ENCODE data around the gene LORICRIN. TPM values are rescaled to one million over a fixed set of nuclear protein-coding genes. Genes with fewer than 3 reads are reported as not detected.

Gene LORICRIN
- total RNA-seq, 4 donors from 2014 or later: not detected

DNA sequence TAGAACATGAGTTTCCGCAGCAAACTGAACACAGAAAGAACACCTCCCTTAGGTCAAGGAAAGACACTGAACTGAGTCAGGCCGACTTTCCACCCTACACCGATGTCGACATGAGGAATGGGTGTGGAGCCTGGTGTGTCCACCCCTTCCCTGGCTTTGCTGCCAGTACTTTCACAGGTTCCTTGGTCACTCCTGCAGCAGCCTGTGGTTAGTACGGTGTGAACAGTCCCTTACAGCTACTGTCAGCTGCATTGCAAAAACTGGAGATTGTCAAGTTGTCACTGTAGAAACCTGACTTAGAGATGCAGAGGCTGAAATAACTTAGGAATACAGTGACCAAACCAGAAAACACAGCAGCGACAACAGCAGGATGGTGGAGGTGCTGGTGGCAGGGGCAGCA lies 46.2 kb downstream of the LORICRIN start:
- Histone ChIP-seq H3K4me1 (no peaks in the 10 kb centered on the region), H3K9me3 (no peaks in the 10 kb centered on the region), H3K27ac (replicated peaks in 1 of 4) (no peak overlapping the region), H3K27me3 (peaks cover 0 to 24% (median 0%) of the 10 kb centered on the region in 4 donors), H3K36me3 (no peaks in the 10 kb centered on the region), H3K4me3 (no peak overlapping the region)
- intact Hi-C loops (cut with DNase I): no loop called here
- DNase-seq (ENCODE audit: extremely low spot score): peak; percentile 72
- 81% methylated on average over 6 of the region's 6 CpGs for WGBS
- no peak for TF ChIP-seq EP300 (IDR thresholded peaks at IDR 0.05)
- no peak for TF ChIP-seq POLR2A (IDR thresholded peaks at IDR 0.05; ENCODE audit: low read depth)
- TF ChIP-seq, protein P1, sequence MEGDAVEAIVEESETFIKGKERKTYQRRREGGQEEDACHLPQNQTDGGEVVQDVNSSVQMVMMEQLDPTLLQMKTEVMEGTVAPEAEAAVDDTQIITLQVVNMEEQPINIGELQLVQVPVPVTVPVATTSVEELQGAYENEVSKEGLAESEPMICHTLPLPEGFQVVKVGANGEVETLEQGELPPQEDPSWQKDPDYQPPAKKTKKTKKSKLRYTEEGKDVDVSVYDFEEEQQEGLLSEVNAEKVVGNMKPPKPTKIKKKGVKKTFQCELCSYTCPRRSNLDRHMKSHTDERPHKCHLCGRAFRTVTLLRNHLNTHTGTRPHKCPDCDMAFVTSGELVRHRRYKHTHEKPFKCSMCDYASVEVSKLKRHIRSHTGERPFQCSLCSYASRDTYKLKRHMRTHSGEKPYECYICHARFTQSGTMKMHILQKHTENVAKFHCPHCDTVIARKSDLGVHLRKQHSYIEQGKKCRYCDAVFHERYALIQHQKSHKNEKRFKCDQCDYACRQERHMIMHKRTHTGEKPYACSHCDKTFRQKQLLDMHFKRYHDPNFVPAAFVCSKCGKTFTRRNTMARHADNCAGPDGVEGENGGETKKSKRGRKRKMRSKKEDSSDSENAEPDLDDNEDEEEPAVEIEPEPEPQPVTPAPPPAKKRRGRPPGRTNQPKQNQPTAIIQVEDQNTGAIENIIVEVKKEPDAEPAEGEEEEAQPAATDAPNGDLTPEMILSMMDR (IDR thresholded peaks at IDR 0.05): no peak
- TF ChIP-seq POLR2AphosphoS5 (IDR thresholded peaks at IDR 0.05): no peak

DNA sequence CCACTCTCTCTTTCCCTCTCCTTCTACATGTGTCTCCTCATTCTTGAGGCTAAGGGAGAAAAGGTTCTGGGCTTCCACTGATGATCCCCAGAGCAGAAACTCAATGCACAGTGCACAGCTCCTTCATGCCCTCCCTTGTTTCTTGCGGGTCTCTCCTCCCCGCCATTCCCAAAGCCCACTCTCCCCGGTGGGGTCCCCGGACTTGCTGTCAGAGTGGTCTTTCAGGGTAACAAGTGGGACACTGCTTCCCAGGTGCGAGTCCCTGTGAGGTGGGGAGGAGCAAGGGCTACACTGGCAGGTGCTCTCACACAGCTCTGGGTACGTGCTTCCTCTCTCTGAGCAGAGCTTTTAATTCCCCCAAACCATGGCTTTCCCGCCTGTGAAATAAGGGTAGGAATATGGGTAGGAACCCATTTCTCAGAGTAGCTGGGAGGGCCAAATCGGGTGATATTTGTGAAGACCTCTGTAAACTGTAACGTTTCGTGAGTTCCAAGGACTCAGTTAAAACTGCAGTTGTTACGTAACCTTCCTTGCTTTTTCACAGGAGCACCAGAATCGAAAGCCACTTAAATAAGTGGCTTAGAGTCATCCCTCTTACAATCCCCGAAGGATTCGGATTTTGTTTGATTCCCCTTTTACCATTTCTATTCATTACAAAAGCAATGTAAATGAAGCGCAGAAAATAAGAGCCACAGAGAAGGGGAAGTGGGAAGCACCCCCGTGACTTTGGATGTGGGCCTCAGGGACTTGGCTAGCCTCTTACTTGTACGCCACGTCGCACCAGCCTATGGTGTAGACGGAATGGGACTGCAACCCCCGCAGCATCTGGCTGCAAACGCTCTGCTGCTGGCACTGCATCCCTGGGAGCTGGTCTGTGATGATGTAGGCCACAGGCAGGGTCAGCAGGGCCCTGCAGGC lies 47.1 kb downstream of the LORICRIN start:
- no peaks in the 10 kb centered on the region for H3K4me1 ChIP-seq
- no peak for TF ChIP-seq POLR2A (IDR thresholded peaks at IDR 0.05; ENCODE audit: low read depth)
- no peak for TF ChIP-seq POLR2AphosphoS5 (IDR thresholded peaks at IDR 0.05)
- TF ChIP-seq, protein P1 (IDR thresholded peaks at IDR 0.05): no peak
- no peak for TF ChIP-seq EP300 (IDR thresholded peaks at IDR 0.05)
- no peaks in the 10 kb centered on the region for H3K36me3 ChIP-seq
- H3K27ac ChIP-seq (replicated peaks in 1 of 4): no peak overlapping the region
- DNase-seq (ENCODE audit: extremely low spot score): peak; percentile 85
- no peaks in the 10 kb centered on the region for H3K9me3 ChIP-seq
- WGBS: 76% methylated on average over 20 of the region's 22 CpGs
- intact Hi-C loops (cut with DNase I): no loop called here
- no peak overlapping the region for H3K4me3 ChIP-seq
- peaks cover 0 to 24% (median 0%) of the 10 kb centered on the region in 4 donors for H3K27me3 ChIP-seq

DNA sequence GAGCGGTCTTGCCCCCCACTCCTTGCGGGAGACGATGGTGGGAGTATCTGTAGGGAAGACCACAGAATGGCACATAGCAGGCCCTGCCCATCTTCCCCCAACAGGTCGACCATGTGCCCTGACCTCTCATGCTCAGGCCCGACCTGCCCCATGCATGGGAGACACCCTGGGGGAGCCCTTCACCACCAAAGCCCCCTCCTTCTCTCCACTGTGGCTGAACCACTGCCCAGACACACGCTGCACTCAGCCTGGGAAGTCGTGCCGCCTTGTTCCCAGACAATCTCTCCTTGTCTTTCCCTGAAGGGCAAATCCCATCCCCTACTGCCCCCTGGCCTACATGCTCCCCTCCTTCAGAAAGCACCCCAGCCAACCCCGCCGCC lies 47.7 kb downstream of the LORICRIN start:
- Histone ChIP-seq H3K4me3 (no peak overlapping the region), H3K36me3 (no peaks in the 10 kb centered on the region), H3K27me3 (peaks cover 0 to 24% (median 0%) of the 10 kb centered on the region in 4 donors), H3K9me3 (no peaks in the 10 kb centered on the region), H3K4me1 (no peaks in the 10 kb centered on the region), H3K27ac (replicated peaks in 1 of 4) (no peak overlapping the region)
- intact Hi-C loops (cut with DNase I): no loop called here
- 90% methylated on average over 8 of the region's 10 CpGs for WGBS
- TF ChIP-seq POLR2A (IDR thresholded peaks at IDR 0.05; ENCODE audit: low read depth) (no peak), POLR2AphosphoS5 (IDR thresholded peaks at IDR 0.05) (no peak)
- no peak for DNase-seq (ENCODE audit: extremely low spot score)

DNA sequence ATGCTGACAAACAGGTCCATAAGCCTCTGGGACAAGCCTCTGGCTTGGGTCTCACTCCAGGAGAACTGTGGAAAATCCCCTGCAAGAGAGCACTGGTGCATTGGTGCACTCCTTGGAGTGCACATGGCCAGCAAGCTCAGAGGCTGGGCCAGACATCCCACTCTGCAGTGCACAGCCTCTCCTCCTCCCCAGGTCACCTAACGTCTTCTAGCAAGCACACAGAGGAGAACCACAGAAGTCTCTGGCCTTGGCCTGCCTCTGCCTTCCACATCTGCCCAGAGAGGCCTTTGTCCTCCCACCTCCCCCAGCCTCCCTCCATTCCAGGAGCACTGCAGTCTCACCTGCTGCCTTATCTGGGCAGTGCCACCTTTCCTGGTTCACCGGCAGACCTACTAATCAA lies 49.1 kb downstream of the LORICRIN start:
- TF ChIP-seq, protein P1 (IDR thresholded peaks at IDR 0.05): no peak
- no peak for TF ChIP-seq POLR2AphosphoS5 (IDR thresholded peaks at IDR 0.05)
- TF ChIP-seq EP300 (IDR thresholded peaks at IDR 0.05): no peak
- TF ChIP-seq POLR2A (IDR thresholded peaks at IDR 0.05; ENCODE audit: low read depth): no peak
- Histone ChIP-seq H3K4me3 (no peak overlapping the region), H3K9me3 (no peaks in the 10 kb centered on the region), H3K36me3 (no peaks in the 10 kb centered on the region), H3K27ac (replicated peaks in 1 of 4) (no peak overlapping the region), H3K4me1 (no peaks in the 10 kb centered on the region), H3K27me3 (peaks cover 0 to 29% (median 0%) of the 10 kb centered on the region in 4 donors)
- DNase-seq (ENCODE audit: extremely low spot score): peak; percentile 62
- intact Hi-C loops (cut with DNase I): no loop called here
- 62% methylated on average over 2 of the region's 2 CpGs for WGBS

DNA sequence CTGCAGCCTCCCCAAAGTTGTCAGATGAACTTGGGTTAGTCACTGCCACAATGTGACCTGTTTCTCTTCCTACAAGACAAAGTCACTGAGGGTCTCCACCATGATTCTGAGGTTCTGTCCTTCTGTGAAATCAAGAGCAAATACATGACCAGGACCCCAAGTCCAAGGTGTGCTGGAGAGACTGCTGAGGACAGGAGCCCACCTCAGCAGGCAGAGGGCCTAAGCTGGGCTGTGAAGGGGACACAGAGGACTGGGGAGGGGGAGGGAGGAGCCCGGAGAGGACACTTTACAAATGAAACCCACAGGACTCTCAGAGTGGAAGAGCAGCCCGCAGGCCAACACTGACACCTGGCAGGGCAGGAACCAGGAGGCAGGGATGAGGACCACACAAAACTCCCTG lies 50.0 kb downstream of the LORICRIN start:
- Histone ChIP-seq H3K27me3 (peaks cover 0 to 29% (median 0%) of the 10 kb centered on the region in 4 donors), H3K27ac (replicated peaks in 1 of 4) (no peak overlapping the region), H3K4me3 (no peak overlapping the region), H3K9me3 (peaks cover 0 to 3% (median 0%) of the 10 kb centered on the region in 4 donors), H3K4me1 (no peaks in the 10 kb centered on the region), H3K36me3 (no peaks in the 10 kb centered on the region)
- 85% methylated on average over 2 of the region's 2 CpGs for WGBS
- intact Hi-C loops (cut with DNase I): no loop called here
- no peak for TF ChIP-seq POLR2A (IDR thresholded peaks at IDR 0.05; ENCODE audit: low read depth)
- DNase-seq (ENCODE audit: extremely low spot score): peak; percentile 79
